NCI-H1930 (cell line): ENCODE measurements around the gene JAK3.

Experiments
- DNase-seq, 2 experiments: peaks; one replicate each; lab custom pipeline; 2025; lab: John Stamatoyannopoulos, UW

The JAK3 gene

DNA sequence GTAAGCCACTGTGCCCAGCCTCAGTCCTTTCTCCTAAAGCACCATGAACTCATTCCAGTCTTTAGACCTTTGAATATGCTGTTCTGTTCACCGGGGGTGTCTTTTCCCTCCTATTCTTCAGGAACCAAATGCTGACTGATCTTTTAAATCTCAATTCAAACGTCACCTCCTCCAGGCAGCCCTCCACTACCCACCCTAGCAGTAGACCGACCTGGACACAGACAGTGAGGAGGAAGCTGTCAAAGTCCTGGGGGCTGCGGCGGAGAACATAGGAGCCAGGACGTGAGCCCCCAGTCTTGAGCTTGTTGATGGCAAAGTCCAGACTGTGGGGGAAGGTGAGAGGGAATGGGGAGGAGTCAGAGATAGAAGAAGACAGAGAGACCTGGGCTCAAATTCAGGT, 7.8 kb downstream of the JAK3 start:
- DNase-seq = no peak

DNA sequence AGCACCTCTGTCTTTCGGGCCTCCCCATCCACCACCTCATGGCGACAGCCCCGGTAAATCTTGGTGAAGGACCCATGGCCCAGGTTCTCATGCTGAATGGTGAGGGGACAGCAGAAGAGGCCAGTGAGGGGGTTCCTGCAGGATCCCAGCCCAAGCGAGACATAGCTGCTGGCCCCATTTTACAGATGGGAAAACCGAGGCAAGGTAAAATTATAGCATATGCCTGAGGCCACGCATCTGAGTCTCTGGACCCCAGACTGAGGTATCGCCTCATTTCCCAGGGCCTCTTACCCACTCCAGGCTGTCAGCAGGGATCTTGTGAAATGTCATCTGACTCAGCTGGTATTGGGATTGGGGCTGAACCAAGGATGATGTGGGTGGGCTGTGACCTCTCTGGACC, 9.8 kb downstream of the JAK3 start:
- no peak for DNase-seq

DNA sequence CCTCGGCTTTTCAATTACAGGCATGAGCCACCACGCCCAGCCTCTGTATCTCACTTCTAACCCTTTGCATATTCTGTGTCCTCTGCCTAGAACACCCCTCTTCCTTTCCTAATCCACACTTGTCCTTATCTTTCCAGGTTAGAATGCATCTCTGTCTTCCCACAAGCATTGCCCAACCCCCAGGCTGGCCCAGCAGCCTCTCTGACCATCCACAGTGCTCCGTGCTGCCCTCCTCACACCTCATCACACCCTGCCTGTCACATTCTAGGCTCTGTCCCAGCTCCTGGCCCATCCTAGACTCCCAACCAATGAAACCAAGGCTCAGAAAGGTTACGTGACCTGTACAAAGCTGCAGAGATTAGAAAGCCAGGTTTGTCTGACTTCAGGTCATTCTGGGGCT, 11.3 kb downstream of the JAK3 start:
- DNase-seq = no peak

DNA sequence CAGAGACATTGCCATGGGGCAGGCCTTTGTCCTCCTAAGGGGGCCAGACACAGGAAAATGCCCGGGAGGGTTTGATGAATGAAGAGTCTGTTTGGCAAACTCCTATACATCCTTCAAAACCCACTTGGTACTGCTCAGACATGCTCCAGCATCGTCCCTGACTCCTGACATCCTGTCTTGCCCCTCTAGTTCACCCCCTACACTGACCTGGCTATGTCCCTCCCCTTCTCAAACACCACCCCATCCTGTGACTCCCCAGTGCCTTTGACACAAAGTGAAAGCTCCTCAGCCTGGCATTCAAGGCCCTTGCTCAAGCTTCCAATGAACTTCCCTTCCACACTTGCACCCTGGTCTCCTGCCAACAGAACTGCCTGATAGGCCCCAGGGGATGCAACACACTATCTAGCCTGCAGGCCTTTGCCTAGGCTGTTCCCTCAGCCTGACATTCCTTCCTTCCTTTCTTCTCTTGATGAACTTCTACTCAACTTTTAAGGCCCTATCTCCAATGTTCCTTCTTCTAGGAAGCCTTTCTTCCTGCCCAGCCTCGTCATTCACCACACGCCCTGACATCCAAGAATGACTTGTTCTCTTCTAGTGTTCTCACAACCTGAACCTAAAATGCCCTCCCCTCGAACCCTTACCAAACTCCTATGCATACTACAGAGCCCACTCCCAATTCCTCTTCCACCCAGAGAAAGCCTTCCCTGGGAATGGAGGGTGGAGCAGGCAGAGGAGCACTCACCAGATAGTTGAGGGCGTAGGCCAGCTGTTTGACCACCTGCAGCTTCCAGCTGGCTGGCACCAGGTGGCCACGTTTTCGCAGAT, 12.4 kb downstream of the JAK3 start:
- DNase-seq = no peak

DNA sequence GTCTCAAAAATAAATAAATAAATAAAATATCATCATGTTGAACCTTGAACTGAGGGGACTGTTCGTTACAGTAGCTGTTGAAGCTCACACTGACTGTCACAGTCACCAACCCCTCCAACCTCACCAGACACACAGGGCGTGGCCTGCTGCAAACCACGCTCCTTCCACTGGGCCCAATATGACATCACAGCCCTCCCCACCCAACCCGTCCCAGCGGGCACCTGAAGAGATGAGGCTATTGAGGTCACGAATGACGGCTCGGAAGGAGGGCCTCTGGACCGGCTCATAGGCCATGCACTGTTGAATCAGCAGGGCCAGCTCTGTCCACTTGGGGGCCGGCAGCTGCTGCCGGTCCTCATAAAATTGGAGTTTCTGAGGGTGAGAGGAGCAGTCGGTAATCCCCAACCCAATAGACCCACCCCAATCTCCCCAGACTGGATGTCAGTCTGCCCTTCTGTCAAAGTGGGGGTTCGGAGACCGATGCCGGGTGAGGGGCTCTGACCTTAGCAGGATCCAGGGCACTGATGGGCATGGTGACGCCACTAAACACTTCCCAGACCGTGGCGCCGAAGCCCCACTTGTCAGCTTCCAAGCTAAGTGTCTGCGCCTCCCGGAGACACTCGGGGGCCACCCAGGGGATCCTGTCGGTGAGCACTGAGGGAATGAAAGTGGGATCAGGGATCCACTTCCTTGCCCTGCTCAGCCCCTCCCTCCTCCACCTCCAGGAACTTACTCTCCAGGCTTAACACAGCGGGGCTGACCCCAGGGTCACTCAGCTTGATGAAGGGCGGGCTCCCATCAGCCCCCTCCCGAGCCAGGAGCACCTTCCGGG, 13.2 kb downstream of the JAK3 start:
- no peak for DNase-seq

DNA sequence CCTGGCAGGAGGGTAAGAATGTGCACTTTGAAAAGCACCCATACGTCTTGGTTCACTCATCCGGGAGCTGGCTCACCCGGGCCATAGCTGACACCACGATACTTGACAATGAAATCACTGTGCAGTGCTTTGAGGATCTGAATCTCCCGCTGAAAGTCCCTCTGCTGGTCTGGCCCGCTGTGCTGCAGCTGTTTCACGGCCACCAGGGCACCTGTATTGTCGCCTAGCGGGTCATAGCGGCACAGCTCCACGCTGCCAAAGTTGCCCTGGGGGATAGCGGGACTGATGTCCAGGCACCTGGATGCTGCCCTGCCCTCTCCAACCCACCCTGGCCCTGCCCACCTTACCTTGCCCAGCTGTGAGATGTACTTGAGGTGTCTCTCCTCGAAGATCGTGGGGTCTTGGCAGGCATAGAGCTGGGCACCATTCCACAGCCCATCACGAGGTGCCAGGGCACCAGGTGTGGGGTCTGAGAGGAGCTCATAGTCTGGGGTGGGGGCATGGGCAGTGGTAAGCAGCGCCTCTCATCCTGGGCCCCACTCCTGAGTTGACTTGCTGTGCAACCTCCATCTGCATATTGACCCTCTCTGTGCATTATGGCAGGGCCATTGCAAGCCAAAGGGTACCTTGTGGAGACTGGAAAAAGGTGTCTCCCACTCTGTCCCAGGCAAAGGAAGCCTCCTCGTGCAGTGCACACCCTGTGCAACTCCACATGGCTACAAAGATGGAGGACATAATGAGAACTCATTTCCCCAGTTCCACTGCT, 15.2 kb downstream of the JAK3 start:
- no peak for DNase-seq

DNA sequence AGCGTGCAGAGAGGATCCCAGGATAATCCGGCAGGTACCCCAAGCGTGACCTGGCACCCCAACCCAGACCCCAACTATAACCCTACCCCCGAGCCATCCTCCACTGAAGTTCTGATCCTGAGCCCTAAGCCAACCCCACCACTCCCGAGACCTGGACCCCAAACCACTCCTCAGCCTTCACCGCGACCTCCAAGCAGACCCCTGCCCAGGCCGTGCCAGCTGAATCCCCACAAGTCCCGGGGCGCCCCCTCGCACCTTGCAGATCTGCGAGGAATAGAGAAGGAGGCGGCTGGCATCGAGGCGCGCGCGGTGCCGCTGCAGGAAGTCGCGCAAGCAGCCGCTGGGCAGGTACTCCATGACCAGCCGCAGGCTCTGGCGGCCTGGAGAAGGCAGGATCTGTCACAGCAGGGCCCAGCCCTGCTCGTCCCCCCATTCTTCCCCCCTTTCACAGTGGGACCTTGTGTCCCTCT, 16.3 kb downstream of the JAK3 start:
- no peak for DNase-seq

DNA sequence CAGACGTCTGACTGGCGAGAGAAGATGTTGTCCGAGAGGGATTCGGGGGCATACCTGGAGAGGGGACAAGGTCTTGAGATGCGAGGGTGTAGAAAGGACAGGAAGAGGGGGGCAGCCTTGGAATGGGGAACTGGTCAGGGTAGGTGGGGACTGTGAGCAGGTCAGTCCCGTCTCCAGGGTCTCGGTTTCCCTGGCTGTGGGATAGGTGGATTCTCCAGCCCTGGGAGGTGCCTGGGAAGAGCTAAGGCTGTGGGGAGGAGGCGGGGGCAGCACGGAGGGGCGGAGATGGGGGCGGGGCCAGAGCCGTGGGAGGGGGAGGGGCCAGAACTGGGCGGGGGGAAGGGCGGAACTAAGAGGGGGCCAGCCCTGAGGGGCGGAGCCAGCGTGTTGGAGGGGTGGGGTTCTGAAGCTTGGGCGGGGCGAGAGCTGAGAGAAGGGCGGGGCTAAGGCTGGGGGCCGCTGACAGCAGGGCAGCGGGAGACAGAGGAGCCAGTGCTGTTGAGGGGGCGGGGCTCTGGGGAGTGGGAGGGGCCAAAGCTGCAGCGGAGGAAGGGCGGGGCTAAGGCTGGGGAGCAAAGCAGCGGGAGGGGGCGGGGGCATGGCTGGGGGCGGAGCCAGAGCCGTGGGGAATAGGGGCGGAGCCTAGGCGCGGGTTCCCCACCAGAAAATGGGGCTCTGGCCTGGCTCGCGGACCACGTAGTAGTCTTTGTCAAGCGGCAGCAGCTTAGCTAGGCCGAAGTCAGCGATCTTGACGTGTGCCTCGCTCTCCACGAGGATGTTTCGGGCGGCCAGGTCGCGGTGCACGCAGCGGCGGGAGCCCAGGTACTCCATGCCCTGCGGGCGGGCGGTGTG, 17.0 kb downstream of the JAK3 start:
- DNase-seq = peak; percentile 49 to 58

DNA sequence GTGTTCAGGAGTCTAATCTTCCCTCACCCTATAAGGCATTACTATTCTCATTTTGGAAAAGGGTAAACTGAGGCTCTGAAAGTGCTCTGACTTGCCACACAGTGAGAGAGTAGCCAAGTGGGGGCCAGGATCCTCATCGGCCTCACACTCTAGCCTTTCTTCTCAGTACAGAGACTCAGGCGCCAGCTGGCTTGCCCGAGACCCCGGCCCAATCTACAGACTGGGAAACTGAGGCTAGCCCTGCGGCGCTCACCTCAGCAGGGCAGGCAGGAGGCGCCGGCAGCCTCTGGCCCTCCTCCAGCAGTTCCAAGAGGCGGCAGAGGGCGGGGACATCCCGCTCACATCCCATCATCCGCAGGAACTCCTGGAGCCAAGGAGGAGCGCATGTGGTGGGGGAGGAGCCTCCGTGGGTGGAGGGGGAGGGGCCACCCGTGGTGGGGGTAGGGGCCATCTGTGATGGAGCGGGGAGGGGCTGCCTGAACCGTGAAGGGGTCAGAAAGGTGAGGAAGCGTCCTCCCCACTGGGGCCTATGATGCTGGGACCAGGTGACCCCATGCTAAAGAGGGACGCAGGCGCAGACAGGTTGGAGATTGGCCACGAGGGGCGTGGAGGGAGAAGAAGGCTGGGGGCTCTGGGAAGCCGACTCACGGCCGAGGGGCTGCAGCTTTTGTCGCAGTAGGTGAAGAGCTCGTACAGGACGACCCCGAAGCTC, 17.8 kb downstream of the JAK3 start:
- peak; percentile 14 to 34 for DNase-seq

DNA sequence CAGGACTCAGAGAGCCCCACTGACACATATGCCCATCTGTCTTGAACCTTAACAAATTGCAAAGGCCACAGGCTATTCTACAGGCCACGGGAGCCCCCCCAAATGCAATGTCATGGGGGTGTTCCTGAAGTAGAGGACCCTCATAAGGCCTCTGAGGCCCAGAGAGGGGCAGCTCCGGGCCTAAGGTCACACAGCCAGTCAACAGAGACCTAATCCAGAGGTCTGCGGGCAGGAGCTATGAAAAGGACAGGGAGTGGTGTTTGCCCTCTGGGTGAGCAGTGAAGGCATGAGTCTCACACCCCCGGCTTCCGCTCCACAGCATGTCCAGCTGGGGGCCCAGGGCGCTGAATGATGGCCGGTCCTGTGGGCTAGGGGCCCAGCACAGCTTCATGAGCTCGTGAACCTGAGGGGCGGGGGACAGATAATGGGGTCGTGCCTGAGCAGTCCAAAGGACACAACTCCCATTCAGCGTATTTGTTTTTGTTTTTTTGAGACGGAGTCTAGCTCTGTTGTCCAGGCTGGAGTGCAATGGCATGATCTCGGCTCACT, 21.2 kb downstream of the JAK3 start:
- DNase-seq = no peak

DNA sequence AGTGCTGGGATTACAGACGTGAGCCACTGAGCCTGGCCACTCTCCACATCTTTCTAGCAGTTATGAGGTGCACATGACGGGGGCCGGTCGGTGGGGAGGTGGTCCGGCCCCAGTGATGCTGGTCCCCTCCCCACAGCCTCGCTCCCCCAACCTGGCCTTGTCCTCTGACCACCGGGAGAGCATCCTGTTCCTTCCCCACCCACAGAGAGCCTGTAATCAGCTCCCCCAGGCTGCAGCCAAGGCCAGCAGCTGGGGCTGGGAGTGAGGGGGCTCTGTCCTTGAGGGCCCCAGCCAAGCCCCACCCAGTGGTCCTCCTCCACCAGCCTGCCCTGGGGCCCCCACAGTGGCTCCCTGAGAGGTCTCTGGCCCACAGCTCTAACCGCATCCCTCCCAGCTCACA, 23.4 kb downstream of the JAK3 start:
- no peak for DNase-seq

DNA sequence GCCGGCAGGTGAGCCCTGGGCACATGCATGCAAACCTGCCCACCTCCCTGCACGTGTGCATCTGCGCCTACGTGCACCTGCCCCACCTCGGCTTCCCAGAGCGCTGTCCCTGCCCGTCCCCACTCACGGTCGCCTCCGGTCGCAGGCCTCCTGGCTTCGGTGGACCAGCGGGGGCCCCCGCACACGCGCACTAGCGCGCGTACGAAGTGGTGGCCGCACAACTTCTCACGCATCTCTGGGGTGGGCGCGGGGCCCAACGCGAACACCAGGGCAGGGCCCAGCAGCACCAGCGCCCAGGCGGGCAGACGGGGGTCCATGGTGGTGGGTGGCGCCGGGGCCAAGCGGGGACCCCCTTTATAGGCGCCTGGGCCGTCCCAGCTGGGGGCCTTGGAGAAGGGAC, 26.6 kb downstream of the JAK3 start, which contains the start of gene INSL3:
TSS of gene INSL3 (minus strand) at position 330 of the 400 bp plus-strand sequence. CDS start at position 317, 13 bp downstream.
- DNase-seq = no peak

DNA sequence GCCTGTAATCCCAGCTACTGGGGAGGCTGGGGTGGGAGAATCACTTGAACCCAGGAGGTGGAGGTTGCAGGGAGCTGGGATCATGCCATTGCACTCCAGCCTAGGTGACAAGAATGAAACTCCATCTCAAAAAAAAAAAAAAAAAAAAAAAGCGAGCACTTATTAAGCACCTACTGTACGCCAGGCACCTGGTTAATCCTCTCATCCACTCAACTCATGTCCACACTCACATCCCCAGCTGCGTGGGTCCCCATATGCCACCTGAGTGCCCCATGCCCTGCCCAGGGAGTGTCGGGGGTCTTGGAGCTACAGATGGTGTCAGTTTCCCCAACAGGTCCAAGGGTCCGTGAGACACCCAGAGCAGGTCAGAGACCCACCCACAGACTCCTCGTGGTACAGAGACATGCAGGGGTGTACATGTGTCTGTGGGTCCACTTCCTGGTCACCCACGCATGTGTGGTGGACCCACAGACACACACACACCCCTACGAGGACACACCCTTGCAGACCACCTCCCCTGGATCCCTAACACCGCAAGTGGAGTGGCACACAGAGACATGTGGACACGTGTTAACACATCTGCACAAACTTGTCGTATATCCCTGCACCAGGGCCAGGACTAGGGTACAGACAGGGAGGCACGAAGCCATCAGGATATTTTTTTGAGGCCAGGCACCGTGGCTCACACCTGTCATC, 30.0 kb downstream of the JAK3 start:
- DNase-seq = no peak

DNA sequence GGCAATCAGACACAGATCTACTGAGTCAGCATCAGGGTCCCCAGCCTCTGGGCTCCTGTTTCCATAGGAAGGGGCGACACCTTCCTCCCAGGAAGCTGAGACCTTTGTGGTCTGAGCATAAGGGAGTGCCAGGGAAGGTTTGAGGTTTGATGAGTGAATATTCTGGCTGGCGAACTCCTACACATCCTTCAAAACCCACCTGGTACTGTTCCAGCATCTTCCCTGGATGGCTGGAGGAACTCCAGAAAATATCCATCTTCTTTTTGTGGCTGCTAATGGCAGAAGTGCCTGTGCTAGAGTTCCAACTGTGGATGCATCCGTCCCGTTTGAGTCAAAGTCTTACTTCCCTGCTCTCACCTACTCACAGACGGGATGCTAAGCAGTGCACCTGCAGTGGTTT, 35.7 kb downstream of the JAK3 start:
- no peak for DNase-seq

DNA sequence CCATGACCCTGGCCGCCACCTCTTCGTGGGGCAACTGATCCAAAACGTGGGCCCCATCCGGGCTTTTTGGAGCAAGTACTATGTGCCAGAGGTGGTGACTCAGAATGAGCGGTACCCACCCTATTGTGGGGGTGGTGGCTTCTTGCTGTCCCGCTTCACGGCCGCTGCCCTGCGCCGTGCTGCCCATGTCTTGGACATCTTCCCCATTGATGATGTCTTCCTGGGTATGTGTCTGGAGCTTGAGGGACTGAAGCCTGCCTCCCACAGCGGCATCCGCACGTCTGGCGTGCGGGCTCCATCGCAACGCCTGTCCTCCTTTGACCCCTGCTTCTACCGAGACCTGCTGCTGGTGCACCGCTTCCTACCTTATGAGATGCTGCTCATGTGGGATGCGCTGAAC, 36.1 kb downstream of the JAK3 start:
- DNase-seq = no peak

DNA sequence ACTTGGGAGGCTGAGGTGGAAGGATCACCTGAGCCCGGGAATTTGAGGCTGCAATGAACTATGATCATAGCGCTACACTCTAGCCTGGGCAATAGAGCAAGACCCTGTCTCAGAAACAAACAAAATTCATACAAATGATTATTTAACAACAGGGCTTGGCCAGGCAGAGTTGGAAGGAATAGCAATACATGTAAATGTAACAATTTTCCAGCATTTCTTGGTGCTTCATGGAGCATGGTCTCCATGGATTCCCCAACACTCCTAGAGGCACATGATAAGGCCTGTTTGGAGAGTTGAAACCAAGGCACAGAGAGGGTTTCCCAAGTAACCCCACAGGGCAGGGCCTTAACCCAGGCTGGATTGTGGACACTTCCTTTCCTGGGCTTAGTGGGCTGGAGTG, 36.7 kb downstream of the JAK3 start:
- DNase-seq = no peak

DNA sequence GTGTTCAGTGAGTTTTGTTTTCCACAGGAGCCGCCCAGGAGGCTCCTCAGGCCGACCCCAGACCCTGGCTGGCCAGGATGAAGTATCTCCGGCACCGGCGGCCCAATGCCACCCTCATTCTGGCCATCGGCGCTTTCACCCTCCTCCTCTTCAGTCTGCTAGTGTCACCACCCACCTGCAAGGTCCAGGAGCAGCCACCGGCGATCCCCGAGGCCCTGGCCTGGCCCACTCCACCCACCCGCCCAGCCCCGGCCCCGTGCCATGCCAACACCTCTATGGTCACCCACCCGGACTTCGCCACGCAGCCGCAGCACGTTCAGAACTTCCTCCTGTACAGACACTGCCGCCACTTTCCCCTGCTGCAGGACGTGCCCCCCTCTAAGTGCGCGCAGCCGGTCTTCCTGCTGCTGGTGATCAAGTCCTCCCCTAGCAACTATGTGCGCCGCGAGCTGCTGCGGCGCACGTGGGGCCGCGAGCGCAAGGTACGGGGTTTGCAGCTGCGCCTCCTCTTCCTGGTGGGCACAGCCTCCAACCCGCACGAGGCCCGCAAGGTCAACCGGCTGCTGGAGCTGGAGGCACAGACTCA, 40.0 kb downstream of the JAK3 start:
- no peak for DNase-seq

DNA sequence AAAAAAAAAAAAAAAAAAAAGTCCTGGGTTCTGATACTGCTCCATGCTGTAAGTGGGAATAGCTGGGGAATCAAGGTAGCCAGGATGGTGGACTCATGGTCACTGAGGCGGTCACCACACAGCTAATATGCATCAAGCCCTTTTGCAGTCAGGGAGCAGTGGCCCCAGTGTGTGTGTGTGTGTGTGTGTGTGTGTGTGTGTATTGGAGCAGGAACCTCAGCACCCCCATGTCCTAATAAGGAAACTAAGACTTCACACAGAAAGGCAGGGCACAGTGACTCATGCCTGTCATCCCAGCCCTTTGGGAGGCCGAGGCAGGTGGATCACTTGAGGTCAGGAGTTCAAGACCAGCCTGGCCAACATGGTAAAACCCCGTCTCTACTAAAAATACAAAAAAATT, 40.8 kb downstream of the JAK3 start:
- DNase-seq = no peak

DNA sequence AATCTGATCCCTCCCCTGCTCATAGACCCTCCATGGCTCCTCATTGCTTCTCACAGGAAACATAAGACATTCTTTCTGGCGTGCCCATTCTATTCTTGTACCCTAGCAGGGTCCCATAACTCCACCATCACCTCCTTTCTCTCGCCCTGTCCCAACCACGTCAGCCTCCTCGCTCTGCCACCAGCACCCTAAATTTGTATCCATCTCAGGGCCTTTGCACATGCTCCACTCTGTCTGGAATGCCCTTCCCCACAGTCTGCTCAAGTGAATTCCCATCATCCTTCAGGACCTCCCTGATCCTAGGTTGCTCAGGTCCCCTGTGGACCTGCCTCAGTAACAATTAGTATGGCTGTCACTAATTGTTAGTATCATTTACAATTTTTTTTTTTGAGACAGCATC, 42.4 kb downstream of the JAK3 start:
- DNase-seq = no peak
